SK-N-SH (cell line): ENCODE data around the gene FLACC1.

Experiments
- CTCF ChIP-seq: fragments of 200-600 bp; sonication (generic); IDR thresholded peaks from 2 replicates; pipeline ENCODE4 v1.6.1; 2017; ENCODE audit warnings: antibody characterized with exemption, mild to moderate bottlenecking, moderate library complexity
- ELF1 ChIP-seq: IDR thresholded peaks from 2 replicates; pipeline ENCODE4 v1.4.0; 2012
- EP300 ChIP-seq, 2 experiments: IDR thresholded peaks; 2 replicates each; pipeline versions ENCODE4 v1.4.0 to v1.6.1; 2012; ENCODE audit warnings: borderline replicate concordance in 1 of 2, low read depth in 1 of 2, low read length in 1 of 2
- NRF1 ChIP-seq: IDR thresholded peaks from 2 replicates; pipeline ENCODE4 v1.6.1; 2012; ENCODE audit warnings: low read depth, mild to moderate bottlenecking, low read length
- RAD21 ChIP-seq: IDR thresholded peaks from 2 replicates; pipeline ENCODE4 v1.6.1; 2012; ENCODE audit warnings: mild to moderate bottlenecking, low read length
- RCOR1 ChIP-seq: fragments of 150-350 bp; IDR thresholded peaks from 2 replicates; pipeline ENCODE4 v1.6.1; 2017; ENCODE audit warnings: antibody characterized with exemption, low read length
- RFX5 ChIP-seq: IDR thresholded peaks from 2 replicates; pipeline ENCODE4 v1.6.1; 2012; ENCODE audit warnings: mild to moderate bottlenecking, improper control_type of control experiment, low read length
- USF1 ChIP-seq: IDR thresholded peaks from 2 replicates; pipeline ENCODE4 v1.4.0; 2012; ENCODE audit warnings: low read depth, borderline replicate concordance
- YY1 ChIP-seq: IDR thresholded peaks from 2 replicates; pipeline ENCODE4 v1.4.0; 2012; ENCODE audit warnings: low read depth, mild to moderate bottlenecking
- TF ChIP-seq, protein P1 (sequence below): IDR thresholded peaks from 2 replicates; pipeline ENCODE4 v1.6.1; 2012; ENCODE audit warnings: mild to moderate bottlenecking, low read depth, low read length, moderate library complexity

GRCh38 chr2:201377218-201377617, 20.1 kb upstream of the FLACC1 start:
- TF ChIP-seq CTCF (no peak), EP300 (IDR thresholded peaks at IDR 0.05; ENCODE audit: borderline replicate concordance in 1 of 2, low read depth in 1 of 2, low read length in 1 of 2) (no peak), NRF1 (no peak), ELF1 (no peak), USF1 (no peak), YY1 (no peak), RFX5 (no peak), RCOR1 (no peak), RAD21 (no peak)
- TF ChIP-seq, protein P1, sequence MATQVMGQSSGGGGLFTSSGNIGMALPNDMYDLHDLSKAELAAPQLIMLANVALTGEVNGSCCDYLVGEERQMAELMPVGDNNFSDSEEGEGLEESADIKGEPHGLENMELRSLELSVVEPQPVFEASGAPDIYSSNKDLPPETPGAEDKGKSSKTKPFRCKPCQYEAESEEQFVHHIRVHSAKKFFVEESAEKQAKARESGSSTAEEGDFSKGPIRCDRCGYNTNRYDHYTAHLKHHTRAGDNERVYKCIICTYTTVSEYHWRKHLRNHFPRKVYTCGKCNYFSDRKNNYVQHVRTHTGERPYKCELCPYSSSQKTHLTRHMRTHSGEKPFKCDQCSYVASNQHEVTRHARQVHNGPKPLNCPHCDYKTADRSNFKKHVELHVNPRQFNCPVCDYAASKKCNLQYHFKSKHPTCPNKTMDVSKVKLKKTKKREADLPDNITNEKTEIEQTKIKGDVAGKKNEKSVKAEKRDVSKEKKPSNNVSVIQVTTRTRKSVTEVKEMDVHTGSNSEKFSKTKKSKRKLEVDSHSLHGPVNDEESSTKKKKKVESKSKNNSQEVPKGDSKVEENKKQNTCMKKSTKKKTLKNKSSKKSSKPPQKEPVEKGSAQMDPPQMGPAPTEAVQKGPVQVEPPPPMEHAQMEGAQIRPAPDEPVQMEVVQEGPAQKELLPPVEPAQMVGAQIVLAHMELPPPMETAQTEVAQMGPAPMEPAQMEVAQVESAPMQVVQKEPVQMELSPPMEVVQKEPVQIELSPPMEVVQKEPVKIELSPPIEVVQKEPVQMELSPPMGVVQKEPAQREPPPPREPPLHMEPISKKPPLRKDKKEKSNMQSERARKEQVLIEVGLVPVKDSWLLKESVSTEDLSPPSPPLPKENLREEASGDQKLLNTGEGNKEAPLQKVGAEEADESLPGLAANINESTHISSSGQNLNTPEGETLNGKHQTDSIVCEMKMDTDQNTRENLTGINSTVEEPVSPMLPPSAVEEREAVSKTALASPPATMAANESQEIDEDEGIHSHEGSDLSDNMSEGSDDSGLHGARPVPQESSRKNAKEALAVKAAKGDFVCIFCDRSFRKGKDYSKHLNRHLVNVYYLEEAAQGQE = no peak
